GM19025 (cell line): ENCODE measurements around the gene CACNA2D1.

ENCODE experiments used
- ATAC-seq: cut with Tn5 transposase; IDR thresholded peaks from one replicate; pipeline ENCODE4 v1.9.1; 2021; ENCODE audit warnings: mild to moderate bottlenecking, low read depth, moderate library complexity; ENCODE audit not compliant: unreplicated experiment

The CACNA2D1 gene

GRCh38 chr7:82443547-82444219 is at the start of gene CACNA2D1:
Gene CACNA2D1, minus strand, starts transcription at chr7:82443777.
- no peak for ATAC-seq

DNA sequence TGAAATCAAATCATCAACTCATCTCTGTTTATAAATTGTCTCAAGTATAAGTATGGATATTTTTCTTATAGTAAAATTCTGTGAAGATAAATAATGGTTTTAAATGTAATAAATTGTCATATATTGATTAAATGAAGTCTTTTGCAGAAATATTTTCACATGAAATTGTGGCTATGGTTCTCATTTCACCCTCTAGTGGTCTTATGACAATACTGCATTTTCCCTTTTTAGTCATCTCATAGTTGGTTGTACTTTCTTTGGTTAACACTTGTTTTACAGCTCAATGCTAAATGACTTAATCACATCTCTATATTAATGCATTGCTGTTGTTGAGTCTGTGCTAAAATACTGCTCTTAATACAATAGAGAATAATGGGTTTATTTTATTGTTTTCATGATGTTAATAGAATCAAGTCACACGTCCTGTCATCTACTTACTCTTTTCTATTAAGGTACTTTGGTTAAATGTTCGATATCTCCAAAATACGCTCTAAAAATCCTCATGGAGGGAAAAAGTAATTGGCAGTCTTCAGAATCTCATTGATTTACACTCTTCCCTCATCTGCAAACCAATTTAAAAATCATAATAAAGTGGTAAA is 38.0 kb upstream of the CACNA2D1 start:
- ATAC-seq = no peak

GRCh38 chr7:82477733-82478515 is 34.3 kb upstream of the CACNA2D1 start:
- ATAC-seq = no peak

DNA sequence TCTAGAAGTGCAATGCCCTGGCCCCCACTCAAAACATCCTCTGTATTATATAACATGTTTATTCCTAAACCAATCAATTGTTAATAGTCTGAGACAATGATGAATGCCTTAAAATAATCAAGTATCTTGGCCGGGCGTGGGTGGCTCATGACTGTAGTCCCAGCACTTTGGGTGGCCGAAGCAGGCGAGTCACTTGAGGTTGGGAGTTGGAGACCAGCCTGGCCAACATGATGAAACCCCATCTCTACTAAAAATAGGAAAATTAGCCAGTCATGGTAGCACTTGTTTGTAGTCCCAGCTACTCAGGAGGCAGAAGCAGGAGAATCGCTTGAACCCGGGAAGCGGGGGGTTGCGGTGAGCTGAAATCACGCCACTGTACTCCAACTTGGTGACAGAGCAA is 29.4 kb upstream of the CACNA2D1 start:
- no peak for ATAC-seq

- no peak for ATAC-seq
These were observed 27.9 kb upstream of the CACNA2D1 start for GRCh38 chr7:82471351-82472020.

DNA sequence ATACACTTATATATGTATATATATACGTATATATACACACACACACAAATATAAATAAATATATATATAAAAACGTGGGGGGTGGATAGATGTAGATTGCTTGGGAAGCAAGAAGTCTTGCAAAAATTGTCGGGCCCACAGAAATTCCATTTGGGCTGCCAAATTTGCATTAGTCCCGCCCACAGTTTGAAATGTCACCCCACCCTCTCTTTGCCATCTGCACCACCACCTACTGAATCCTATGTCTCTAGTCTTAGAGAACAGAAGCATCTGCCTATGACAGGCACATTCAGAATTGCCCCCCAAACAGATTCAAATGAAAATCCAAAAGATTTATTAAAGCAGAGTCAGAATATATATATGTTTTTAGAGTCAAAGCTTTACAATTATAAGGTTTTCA is 25.6 kb upstream of the CACNA2D1 start:
- ATAC-seq = no peak

GRCh38 chr7:82468435-82468834 is 24.9 kb upstream of the CACNA2D1 start:
- no peak for ATAC-seq

GRCh38 chr7:82467020-82467419 is 23.4 kb upstream of the CACNA2D1 start:
- ATAC-seq = no peak

DNA sequence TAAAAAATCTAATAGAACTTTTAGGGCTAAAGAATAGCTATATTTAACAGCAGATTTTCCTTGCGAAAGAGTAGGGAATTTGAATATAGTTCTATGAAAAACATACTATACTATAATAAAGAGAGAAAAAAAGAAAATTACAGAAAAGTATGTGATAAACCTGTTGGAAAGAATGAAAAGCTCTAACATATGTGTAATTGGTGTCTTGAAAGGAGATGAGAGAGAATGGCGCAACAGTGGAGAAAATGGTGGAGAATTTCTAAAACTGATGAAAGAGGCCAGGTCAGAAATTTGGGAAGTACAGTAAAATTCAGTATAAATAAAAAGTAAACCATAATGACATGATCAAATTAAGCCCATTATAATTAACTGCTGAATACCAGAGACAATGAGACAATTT is 20.8 kb upstream of the CACNA2D1 start:
- no peak for ATAC-seq

DNA sequence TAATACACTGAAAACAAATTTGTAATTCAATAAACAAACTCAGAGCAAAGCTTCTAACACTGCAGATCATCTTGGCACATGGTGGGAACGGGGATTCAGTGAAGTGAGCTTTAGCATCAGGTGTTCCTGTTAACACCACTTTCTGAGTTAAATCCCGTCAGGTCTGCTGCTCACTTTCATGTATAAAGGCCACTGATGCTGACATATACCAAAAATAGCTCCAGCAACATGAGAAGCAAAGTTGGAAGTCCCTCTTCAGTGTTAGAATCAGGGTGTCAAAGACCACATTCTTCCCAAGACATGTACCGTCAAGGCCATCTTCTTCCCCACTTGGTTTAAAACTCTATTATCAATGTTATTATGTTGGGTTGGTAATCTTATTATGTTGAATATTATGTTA is 11.7 kb upstream of the CACNA2D1 start:
- ATAC-seq = no peak

GRCh38 chr7:82450759-82451158 is 7.2 kb upstream of the CACNA2D1 start:
- no peak for ATAC-seq

DNA sequence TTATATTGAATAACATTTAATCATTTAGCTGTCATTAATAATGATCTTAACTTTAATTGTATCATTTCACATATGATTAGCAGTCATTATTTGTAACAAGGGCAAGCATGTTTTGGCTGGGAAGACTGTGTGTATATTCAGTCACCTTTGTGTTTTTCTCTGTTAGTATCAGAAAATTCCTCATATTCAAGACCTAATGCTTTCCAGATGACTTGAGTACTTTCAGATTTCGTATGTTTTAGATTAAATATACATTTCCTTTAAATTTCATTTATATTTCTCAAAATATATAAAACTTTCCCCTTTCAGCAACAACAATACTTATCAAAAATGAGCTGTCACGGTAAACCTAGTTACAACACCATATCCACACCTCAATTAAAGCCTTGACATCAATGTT is 6.3 kb upstream of the CACNA2D1 start:
- no peak for ATAC-seq

DNA sequence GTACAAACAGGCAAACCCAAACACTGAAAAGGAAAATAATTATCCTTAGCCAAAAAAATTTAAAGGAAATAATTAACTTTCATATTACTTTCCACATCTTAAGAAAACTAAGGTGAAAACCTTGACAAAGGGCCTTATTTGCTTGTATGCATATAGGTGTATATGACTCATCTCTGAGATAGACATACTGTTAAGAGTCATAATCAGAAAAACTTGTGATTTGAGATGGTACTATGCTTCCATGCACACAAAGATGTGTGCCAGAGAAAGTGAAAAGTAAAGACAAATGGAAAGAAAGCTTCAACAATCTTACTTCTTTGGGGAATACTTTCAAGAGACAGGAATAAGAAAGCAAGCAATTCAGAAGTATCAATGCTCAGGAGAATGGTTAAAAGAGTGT is 3.3 kb upstream of the CACNA2D1 start:
- no peak for ATAC-seq

DNA sequence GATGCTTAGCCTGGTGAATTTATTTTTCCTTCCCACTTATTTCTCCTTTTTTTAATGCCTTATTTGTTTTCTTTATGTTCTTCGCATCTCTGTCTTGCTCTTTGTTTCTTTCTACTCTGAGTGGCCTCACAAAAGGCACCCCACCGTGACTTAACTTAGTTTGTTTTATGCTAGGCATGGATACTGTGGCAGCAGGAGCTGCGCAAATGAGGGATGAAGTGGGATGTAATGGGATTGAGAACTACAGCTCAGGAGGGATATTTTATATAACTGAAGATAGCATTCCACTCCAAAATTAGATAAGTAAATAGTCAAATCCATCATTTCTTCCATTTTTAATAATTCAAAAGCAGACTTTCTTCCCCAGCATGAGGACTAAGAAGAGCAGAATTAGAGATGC is 1.7 kb upstream of the CACNA2D1 start:
- ATAC-seq = no peak

DNA sequence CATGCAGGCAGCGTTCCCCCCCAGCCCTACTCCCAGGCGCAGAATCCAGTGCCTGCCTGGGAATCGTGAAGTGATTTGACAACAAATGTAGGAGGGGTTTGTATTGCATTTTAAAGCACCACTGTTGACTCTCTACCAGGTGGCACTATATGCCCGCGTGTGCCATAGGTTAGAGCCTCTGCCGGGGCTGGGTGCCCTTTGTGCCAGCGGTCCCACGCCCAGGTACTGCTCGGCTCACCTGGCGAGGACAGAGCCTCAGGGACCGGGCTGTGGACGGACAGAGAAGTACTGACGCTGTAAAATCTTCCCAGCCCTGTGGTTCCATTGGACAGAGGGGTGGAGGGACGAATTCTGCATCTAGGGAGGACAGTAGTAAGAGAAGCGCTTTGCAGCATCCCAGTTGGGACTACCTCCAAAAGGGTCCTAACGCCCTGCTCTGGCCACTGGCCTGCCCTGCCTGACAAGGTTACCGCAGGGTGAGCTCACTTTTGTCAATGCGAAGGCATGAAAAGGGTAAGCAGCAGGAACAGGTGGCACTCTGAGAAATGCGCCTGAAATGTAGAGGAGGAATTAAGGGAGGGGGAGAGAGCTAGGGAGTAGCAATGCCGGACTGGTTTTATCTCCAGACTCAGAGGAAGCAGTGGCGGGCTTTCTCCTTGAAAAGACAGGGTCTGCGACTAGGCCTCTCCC is 788 bp upstream of the CACNA2D1 start:
- no peak for ATAC-seq

- no peak for ATAC-seq
These were observed 486 bp downstream of the CACNA2D1 start for GRCh38 chr7:82443036-82443546.

DNA sequence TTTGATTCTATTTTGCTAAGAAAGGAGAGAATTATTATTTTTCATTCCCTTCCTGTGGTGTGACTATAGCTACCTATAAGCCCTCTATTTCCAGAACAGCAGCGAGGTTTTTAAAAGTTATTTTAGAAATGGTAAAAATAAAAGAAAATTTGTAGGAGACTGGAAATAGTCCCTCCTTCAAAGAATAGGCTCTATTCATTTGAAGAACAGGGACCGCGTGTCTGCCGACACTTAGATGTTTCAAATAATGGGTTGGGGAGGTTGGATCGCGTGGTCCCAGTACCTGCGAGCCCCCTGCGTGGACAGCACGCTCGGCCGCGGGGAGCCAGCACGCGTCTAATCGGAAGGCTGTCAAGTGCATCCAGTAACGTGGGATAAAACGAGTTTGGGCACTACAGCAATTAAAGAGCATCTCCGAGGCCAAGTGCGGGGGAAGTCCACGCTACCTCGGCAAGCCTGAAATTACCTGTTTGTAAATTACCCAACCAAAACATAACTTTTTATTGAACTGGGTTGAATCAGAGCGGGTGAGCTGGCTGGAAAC is 1.0 kb downstream of the CACNA2D1 start:
- ATAC-seq = no peak

- ATAC-seq = no peak
These were observed 1.7 kb downstream of the CACNA2D1 start for GRCh38 chr7:82441669-82442478.

DNA sequence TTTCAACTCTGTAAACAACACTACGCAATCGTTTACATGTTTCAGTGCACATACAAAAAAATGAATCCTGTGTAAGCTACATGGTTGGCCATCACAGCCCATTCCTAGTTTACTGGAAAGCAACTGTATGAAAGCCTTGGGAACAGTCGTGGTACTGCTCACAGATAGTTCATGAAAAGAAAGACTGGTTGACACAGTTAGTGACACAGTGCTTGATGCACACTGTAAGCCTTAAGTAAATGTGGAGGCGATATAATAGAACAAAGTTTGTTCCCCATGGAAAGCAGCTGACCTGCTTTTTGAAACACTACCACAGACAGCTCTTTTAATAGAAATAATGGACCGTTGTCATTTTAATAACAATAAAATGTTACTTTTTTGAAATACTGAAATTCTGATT is 5.1 kb downstream of the CACNA2D1 start:
- no peak for ATAC-seq
